Hindlimb muscle (tissue), 1 donor: ENCODE measurements around the gene RPL19. TPM values are rescaled to one million over a fixed set of nuclear protein-coding genes. Genes with fewer than 3 reads are reported as not detected.

Experiments used
- DNase-seq: peaks from one replicate; pipeline ENCODE4 v3.0.0-alpha.2; 2013
- polyA plus RNA-seq: library from polyadenylated mRNA; unstranded; fragments of 120-200 nt; gene quantifications from one replicate; pipeline ENCODE4 v1.2.1, GENCODE V29; 2013; ENCODE audit not compliant: insufficient read length

Gene RPL19
- polyA plus RNA-seq, 1 donor = 2,704 TPM

GRCh38 chr17:39224778-39225307, 24.8 kb downstream of the RPL19 start:
- DNase-seq = no peak

- DNase-seq = no peak
Observed at GRCh38 chr17:39225308-39225958, 25.4 kb downstream of the RPL19 start, which contains the start of gene STAC2. TSS of gene STAC2 (minus strand) at chr17:39225945. CDS start at chr17:39225502, 443 bp downstream.

GRCh38 chr17:39225959-39226683, 26.0 kb downstream of the RPL19 start:
- DNase-seq = peak; percentile 65

- DNase-seq = no peak
Observed at GRCh38 chr17:39227364-39227919, 27.4 kb downstream of the RPL19 start.

GRCh38 chr17:39229274-39229913, 29.3 kb downstream of the RPL19 start:
- DNase-seq = no peak

- no peak for DNase-seq
Observed at GRCh38 chr17:39230361-39230760, 30.3 kb downstream of the RPL19 start.

- no peak for DNase-seq
Observed at GRCh38 chr17:39231091-39231561, 31.0 kb downstream of the RPL19 start.

GRCh38 chr17:39231591-39232551, 31.8 kb downstream of the RPL19 start:
- no peak for DNase-seq

- no peak for DNase-seq
Observed at GRCh38 chr17:39235555-39236449, 35.7 kb downstream of the RPL19 start.

GRCh38 chr17:39236450-39236927, 36.4 kb downstream of the RPL19 start:
- DNase-seq = no peak

- no peak for DNase-seq
Observed at GRCh38 chr17:39236981-39237441, 36.9 kb downstream of the RPL19 start.

GRCh38 chr17:39237586-39237985, 37.5 kb downstream of the RPL19 start:
- no peak for DNase-seq

GRCh38 chr17:39238311-39238972, 38.4 kb downstream of the RPL19 start:
- DNase-seq = no peak

GRCh38 chr17:39239640-39240314, 39.7 kb downstream of the RPL19 start:
- no peak for DNase-seq

- no peak for DNase-seq
Observed at GRCh38 chr17:39240631-39241030, 40.5 kb downstream of the RPL19 start.

GRCh38 chr17:39243155-39243554, 43.1 kb downstream of the RPL19 start:
- DNase-seq = no peak

GRCh38 chr17:39244016-39244599, 44.0 kb downstream of the RPL19 start:
- DNase-seq = no peak
